Immature natural killer cell (primary cell): ENCODE data around the gene NPW. TPM values are rescaled to one million over a fixed set of nuclear protein-coding genes. Genes with fewer than 3 reads are reported as not detected.

Experiments used
- DNase-seq, 3 donors: peaks; one replicate each; pipeline ENCODE4 v3.0.0; 2022; ENCODE audit warnings: mixed read lengths in 1 of 3
- H3K27ac Mint-ChIP-seq, 6 donors: one replicate each; pipeline ENCODE4 v1.8.0; 2020; ENCODE audit warnings: mixed read lengths in 6 of 6, mild to moderate bottlenecking in 5 of 6, inconsistent platforms in 4 of 6, moderate library complexity in 3 of 6
- H3K27me3 Mint-ChIP-seq, 3 donors: one replicate each; pipeline ENCODE4 v1.8.0; 2020 to 2021; ENCODE audit warnings: low read depth in 3 of 3, mild to moderate bottlenecking in 3 of 3, mixed read lengths in 3 of 3, moderate library complexity in 3 of 3, inconsistent platforms in 1 of 3
- H3K36me3 Mint-ChIP-seq, 3 donors: one replicate each; pipeline ENCODE4 v1.8.0; 2020; ENCODE audit warnings: mixed read lengths in 3 of 3, inconsistent platforms in 2 of 3, mild to moderate bottlenecking in 2 of 3
- H3K4me1 Mint-ChIP-seq, 2 donors: one replicate each; pipeline ENCODE4 v1.8.0; 2020; ENCODE audit warnings: inconsistent platforms in 2 of 2, mild to moderate bottlenecking in 2 of 2, mixed read lengths in 2 of 2, moderate library complexity in 1 of 2
- H3K4me3 Mint-ChIP-seq, 5 donors: one replicate each; pipeline ENCODE4 v1.8.0; 2020; ENCODE audit warnings: mild to moderate bottlenecking in 5 of 5, mixed read lengths in 5 of 5, inconsistent platforms in 3 of 5, moderate library complexity in 3 of 5
- H3K9me3 Mint-ChIP-seq, 6 donors: one replicate each; pipeline ENCODE4 v1.8.0; 2020; ENCODE audit warnings: mild to moderate bottlenecking in 6 of 6, mixed read lengths in 6 of 6, inconsistent platforms in 4 of 6, moderate library complexity in 3 of 6
- polyA plus RNA-seq, 3 donors: library from polyadenylated mRNA; unstranded; fragments of 300-500 nt; fragmentation: Illumina TruSeq; gene quantifications; one replicate each; pipeline ENCODE4 v1.2.3, GENCODE V29; 2021

The NPW gene
- polyA plus RNA-seq, 3 donors from 2014 or later = not detected

GRCh38 chr16:1980030-1980769, 39.4 kb upstream of the NPW start:
- Mint-ChIP-seq H3K27me3 (peaks cover 8 to 22% (median 9%) of the 10 kb centered on the region in 3 donors), H3K9me3 (no peaks in the 10 kb centered on the region), H3K4me1 (peaks cover 8% of the 10 kb centered on the region in 2 donors), H3K27ac (no peak overlapping the region), H3K4me3 (no peak overlapping the region), H3K36me3 (peaks cover 0 to 11% (median 0%) of the 10 kb centered on the region in 3 donors)
- DNase-seq = no peak

- Mint-ChIP-seq H3K27me3 (peaks cover 8 to 24% (median 9%) of the 10 kb centered on the region in 3 donors), H3K36me3 (peaks cover 0 to 9% (median 0%) of the 10 kb centered on the region in 3 donors), H3K4me3 (no peak overlapping the region), H3K9me3 (no peaks in the 10 kb centered on the region), H3K27ac (no peak overlapping the region), H3K4me1 (peaks cover 10% of the 10 kb centered on the region in 2 donors)
- no peak for DNase-seq
These were observed 38.9 kb upstream of the NPW start for GRCh38 chr16:1980770-1981087.

GRCh38 chr16:1981398-1981836, 38.2 kb upstream of the NPW start, which contains the start of gene NOXO1:
NOXO1 (minus strand) TSS chr16:1981469; CDS start chr16:1981179, 290 bp downstream.
- Mint-ChIP-seq H3K27me3 (peaks cover 8 to 22% (median 9%) of the 10 kb centered on the region in 3 donors), H3K27ac (peak within 1 kb of the TSS in 1 of 6 donors; percentile 37), H3K4me1 (peaks cover 10% of the 10 kb centered on the region in 2 donors), H3K36me3 (peaks cover 0 to 3% (median 0%) of the 10 kb centered on the region in 3 donors), H3K4me3 (peak within 1 kb of the TSS in 4 of 5 donors; percentile 21 to 76 (median 40)), H3K9me3 (no peaks in the 10 kb centered on the region)
- no peak for DNase-seq

- Mint-ChIP-seq H3K4me1 (peaks cover 10% of the 10 kb centered on the region in 2 donors), H3K27me3 (peaks cover 8 to 22% (median 9%) of the 10 kb centered on the region in 3 donors), H3K36me3 (peaks cover 0 to 3% (median 0%) of the 10 kb centered on the region in 3 donors), H3K4me3 (peak overlapping the region in 2 of 5 donors; percentile 26 to 55), H3K9me3 (no peaks in the 10 kb centered on the region), H3K27ac (no peak overlapping the region)
- no peak for DNase-seq
These were observed 37.6 kb upstream of the NPW start for GRCh38 chr16:1982013-1982433.

- no peaks in the 10 kb centered on the region for H3K36me3 Mint-ChIP-seq
- H3K9me3 Mint-ChIP-seq = no peaks in the 10 kb centered on the region
- H3K4me3 Mint-ChIP-seq = peak overlapping the region; percentile 71 to 86 (median 77)
These were observed 36.5 kb upstream of the NPW start for GRCh38 chr16:1982991-1983543.

GRCh38 chr16:1983544-1984346, 35.8 kb upstream of the NPW start, which contains the start of gene GFER:
GFER (plus strand) TSS chr16:1984193; CDS start chr16:1984219, 26 bp downstream.
- Mint-ChIP-seq H3K9me3 (no peaks in the 10 kb centered on the region), H3K27me3 (peaks cover 10 to 22% (median 12%) of the 10 kb centered on the region in 3 donors), H3K4me3 (peak within 1 kb of the TSS; percentile 71 to 86 (median 77)), H3K4me1 (peaks cover 14% of the 10 kb centered on the region in 2 donors), H3K36me3 (no peaks in the 10 kb centered on the region), H3K27ac (peak within 1 kb of the TSS in 5 of 6 donors; percentile 45 to 82 (median 64))
- DNase-seq = peak; percentile 83 to 84 (median 84)

More at GRCh38 chr16:1982991-1983543, 36.5 kb upstream of the NPW start:
- Mint-ChIP-seq H3K4me1 (peaks cover 10% of the 10 kb centered on the region in 2 donors), H3K27me3 (peaks cover 7 to 22% (median 8%) of the 10 kb centered on the region in 3 donors), H3K27ac (peak overlapping the region in 3 of 6 donors; percentile 13 to 62 (median 45))
- DNase-seq = no peak

- no peak for DNase-seq
- H3K27ac Mint-ChIP-seq = peak overlapping the region in 4 of 6 donors; percentile 28 to 66 (median 55)
- peaks cover 17% of the 10 kb centered on the region in 2 donors for H3K4me1 Mint-ChIP-seq
- H3K27me3 Mint-ChIP-seq = peaks cover 13 to 23% (median 14%) of the 10 kb centered on the region in 3 donors
- no peaks in the 10 kb centered on the region for H3K36me3 Mint-ChIP-seq
- peak overlapping the region; percentile 66 to 78 (median 73) for H3K4me3 Mint-ChIP-seq
- no peaks in the 10 kb centered on the region for H3K9me3 Mint-ChIP-seq
These were observed 35.0 kb upstream of the NPW start for GRCh38 chr16:1984347-1985225.

- DNase-seq = no peak
- Mint-ChIP-seq H3K36me3 (no peaks in the 10 kb centered on the region), H3K4me3 (peak overlapping the region; percentile 66 to 78 (median 73)), H3K27ac (no peak overlapping the region), H3K27me3 (peaks cover 13 to 21% (median 13%) of the 10 kb centered on the region in 3 donors), H3K4me1 (peaks cover 17 to 21% of the 10 kb centered on the region in 2 donors), H3K9me3 (no peaks in the 10 kb centered on the region)
These were observed 34.0 kb upstream of the NPW start for GRCh38 chr16:1985466-1986150.

GRCh38 chr16:1987198-1987597, 32.4 kb upstream of the NPW start:
- Mint-ChIP-seq H3K9me3 (no peaks in the 10 kb centered on the region), H3K4me3 (peak overlapping the region in 1 of 5 donors; percentile 30), H3K27ac (no peak overlapping the region), H3K4me1 (peaks cover 27 to 31% of the 10 kb centered on the region in 2 donors), H3K36me3 (no peaks in the 10 kb centered on the region), H3K27me3 (peaks cover 17 to 29% (median 21%) of the 10 kb centered on the region in 3 donors)
- no peak for DNase-seq

GRCh38 chr16:1989209-1990100, 30.1 kb upstream of the NPW start, which contains the start of gene SYNGR3:
SYNGR3 (plus strand) TSS chr16:1989970; CDS start chr16:1990103, 133 bp downstream.
- peaks cover 31 to 32% of the 10 kb centered on the region in 2 donors for H3K4me1 Mint-ChIP-seq
- peak in 1 of 3 donors; percentile 35 for DNase-seq
- peak within 1 kb of the TSS; percentile 79 to 85 (median 80) for H3K4me3 Mint-ChIP-seq
- peaks cover 12 to 22% (median 18%) of the 10 kb centered on the region in 3 donors for H3K27me3 Mint-ChIP-seq
- H3K9me3 Mint-ChIP-seq = no peaks in the 10 kb centered on the region
- H3K27ac Mint-ChIP-seq = peak within 1 kb of the TSS; percentile 17 to 93 (median 88)
- no peaks in the 10 kb centered on the region for H3K36me3 Mint-ChIP-seq

GRCh38 chr16:1990101-1990350, 29.6 kb upstream of the NPW start:
- no peaks in the 10 kb centered on the region for H3K36me3 Mint-ChIP-seq
- no peak overlapping the region for H3K27ac Mint-ChIP-seq
- peaks cover 12 to 21% (median 18%) of the 10 kb centered on the region in 3 donors for H3K27me3 Mint-ChIP-seq
- no peak for DNase-seq
- peaks cover 26% of the 10 kb centered on the region in 2 donors for H3K4me1 Mint-ChIP-seq
- H3K4me3 Mint-ChIP-seq = no peak overlapping the region
- H3K9me3 Mint-ChIP-seq = no peaks in the 10 kb centered on the region
